Hypothalamus (tissue), 51 donors: ENCODE results near the gene DDX47.
"Not testable (repeated sequence)": the region's sequence is repeated elsewhere in the genome, so short reads cannot be mapped to it uniquely, and the experiment has no call there.

Experiments
- DNase-seq, 51 donors: peaks; one replicate each; lab custom pipeline; 2025; lab: John Stamatoyannopoulos, UW

Gene DDX47

DNA sequence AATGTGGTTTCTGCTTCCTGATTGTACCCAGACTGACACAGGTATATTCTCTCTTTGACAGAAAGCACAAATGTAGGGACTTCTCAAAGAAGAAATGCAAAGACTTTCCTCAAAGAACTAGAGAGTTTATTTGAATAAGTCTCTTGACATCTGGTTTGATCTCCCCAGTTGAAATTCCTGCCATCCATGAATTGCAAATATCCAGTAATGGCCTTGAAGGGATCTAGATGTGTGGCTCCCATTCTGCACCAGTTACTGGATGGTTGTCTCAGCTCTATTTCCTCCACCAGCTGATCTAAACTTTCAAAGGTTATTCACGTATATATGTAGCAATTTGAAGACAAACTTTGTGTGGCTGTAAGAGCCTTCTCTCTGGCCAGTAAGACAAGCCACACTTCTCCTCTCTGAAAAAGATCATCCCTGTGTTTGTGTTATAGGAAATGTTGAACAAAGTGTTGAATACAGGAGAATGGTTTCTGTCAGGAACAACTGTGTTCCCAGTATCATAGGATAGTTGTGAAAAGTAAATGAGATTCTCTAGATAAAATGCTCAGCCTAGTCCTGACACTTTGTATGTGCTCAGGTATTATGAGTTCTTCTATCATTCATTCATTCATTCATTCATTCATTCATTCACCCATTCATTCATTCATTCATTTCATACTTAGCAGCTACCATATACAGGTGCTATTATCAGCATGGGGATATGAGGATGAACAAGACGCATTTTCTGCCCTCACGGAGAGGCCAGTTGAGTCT lies 55.5 kb downstream of the DDX47 start:
- DNase-seq, result no peak

DNA sequence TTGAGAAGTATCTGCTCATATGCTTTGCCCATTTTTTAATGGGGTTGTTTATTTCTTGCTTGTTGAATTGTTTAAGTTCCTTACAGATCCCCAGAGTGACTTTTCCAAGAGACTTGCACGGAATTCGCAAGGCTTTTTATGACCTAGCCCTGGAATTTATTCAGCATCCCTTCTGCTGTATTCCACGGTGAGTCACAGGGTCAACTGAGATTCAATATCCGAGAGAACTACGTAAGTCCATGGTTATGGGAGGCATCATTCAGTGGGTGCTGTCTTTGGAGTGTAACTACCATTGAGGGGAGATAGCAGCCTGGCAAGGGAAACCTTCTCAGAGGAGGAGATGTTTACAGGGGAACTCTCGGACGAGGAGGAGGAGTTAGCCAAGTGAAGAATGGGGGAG lies 57.3 kb downstream of the DDX47 start:
- no peak for DNase-seq

DNA sequence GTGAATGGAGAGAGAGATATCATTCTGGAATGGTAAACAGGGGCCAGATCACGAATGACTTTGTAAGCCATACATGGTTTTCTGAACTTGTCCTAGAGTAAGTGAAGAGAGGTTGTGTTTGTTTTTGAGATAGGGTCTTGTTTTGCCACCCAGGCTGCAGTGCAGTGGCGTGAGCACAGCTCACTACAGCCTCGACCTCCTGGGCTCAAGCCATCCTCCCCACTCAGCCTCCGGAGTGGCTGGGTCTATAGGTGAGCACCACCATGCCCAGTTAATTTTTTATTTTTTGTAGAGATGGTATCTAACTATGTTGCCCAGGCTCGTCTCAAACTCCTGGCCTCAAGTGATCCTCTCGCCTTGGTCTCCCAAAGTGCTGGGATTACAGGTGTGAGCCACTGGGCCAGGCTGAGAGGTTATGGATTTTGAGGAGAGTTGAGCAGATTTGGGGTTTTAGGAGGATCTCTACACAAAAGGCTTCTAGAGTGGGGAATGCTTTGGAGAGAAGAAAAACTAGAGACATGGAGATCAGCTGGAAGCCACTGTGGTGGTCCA lies 58.5 kb downstream of the DDX47 start:
- DNase-seq, result no peak

DNA sequence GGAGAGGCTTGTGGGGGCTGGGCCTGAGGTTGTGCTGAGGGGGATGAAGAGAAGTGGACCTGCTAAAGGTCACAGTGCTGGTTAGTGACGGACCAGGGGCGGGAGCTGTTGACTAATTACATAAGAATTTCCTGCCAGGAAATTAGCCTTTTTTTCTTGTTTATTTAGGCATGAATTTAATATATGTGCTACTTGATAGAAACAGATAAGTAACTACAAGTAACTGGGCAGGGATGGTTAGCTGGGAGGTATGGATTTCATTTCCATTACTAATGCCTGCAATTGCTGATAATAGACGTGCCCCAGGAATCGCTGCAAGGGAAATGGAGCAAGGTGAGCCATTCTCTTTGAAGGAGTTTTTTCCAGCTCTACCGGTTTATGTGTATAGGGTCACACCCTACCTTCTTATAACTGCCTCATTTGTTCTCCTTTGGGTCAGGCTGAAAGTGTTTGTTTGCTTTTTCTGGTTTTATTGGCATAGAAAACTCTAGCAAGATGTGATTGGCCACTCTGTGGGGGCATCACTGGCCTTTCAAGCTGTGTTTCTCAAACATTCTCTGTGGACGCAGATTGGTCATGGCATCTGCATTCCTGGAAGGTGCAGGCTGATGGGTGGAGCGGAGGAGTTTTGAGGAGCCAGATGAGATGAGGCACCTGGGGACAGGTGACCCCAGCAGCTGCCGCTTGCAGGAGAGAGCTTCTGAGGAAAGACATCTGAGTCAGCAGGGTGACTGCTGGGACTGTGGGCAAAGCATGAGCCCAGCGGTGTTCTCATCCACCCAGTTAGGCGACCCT lies 59.2 kb downstream of the DDX47 start:
- no peak for DNase-seq

GRCh38 chr12:12872934-12873275 lies 59.8 kb downstream of the DDX47 start:
- no peak for DNase-seq

DNA sequence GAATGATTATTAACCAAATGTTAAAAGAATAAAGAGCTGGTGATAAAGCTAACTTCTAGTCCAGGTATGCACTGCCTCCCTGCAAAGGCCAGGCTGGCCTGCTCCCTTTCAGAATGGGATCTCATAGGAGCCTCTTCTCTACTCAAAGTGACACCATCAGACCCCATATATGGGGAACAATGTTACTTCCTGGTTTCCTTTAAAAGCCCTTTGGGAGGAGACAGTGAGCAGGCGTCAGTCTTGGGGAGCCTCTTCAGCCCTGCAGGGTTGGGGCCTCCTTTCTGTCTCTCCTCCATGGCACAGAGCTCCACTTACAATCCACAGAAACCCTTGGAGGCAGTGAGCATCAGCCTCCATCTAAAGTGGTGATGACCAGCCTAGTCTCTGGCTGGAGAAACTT lies 60.9 kb downstream of the DDX47 start:
- no peak for DNase-seq

GRCh38 chr12:12875301-12875700 lies 62.2 kb downstream of the DDX47 start:
- not testable (repeated sequence) for DNase-seq

GRCh38 chr12:12877153-12877768 lies 64.1 kb downstream of the DDX47 start:
- no peak for DNase-seq

DNA sequence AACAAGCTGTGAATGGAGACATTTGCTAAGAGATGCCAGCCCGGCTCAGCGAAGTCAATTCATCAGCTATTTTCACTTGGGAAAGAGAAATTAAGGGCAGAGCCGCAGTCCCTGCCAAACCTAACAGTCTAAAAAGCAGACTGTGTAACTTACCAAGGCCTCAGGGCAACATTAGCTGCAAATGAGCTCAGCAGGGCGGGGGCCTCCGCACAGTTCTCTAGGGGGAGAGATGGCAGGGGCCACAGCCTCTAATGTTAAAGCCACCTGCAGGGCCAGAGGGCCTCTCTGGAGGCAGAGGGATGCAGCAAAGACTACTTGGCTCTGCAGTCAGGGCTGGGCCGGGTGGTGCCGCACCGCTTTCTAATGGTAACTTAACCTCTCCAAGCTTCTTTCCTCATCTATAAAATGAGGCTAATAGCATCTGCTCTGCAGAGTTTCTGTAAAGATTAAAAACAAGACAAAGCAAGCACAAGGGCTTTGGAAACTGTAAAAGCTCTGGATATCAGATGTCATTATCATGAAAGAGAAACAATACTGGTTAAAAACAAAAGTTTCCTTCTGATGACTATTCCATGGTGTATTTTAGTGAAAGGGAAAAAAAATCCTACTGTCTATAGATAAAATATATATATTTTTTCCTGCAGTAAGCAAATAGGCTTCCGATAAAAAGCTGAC lies 64.8 kb downstream of the DDX47 start:
- no peak for DNase-seq
